Measurements from ENCODE around the gene RPL26.
"Not testable (repeated sequence)": the region's sequence is repeated elsewhere in the genome, so short reads cannot be mapped to it uniquely, and the experiment has no call there.

The RPL26 gene

DNA sequence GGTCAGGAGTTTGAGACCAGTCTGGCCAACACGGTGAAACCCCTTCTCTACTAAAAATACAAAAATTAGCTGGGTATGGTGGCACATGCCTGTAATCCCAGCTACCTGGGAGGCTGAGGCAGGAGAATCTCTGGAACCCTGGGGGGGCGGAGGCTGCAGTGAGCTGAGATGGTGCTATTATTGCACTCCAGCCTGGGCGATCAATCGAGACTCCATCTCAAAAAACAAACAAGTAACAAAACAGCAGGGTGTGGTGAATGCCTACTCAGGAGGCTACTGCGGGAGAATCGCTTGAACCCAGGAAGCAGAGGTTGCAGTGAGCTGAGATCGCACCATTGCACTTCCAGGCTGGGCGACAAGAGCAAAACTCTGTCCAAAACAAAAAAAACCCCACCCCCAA, 4.9 kb downstream of the RPL26 start:
- H3K4me2 ChIP-seq (ENCODE audit: low read length); H3K9ac ChIP-seq (ENCODE audit: low read depth, low read length); H3K4me3 ChIP-seq (ENCODE audit: low read length); H3K9me3 ChIP-seq (replicated peaks; ENCODE audit: low read length); H3K27me3 ChIP-seq (ENCODE audit: control insufficient read depth, insufficient read depth, low read length): not testable (repeated sequence)
- Histone ChIP-seq H3K4me1 (ENCODE audit: control insufficient read depth, insufficient read depth, low read length) (peaks cover 30% of the 10 kb centered on the region), H3K36me3 (ENCODE audit: insufficient read depth, low read length) (peaks cover 57% of the 10 kb centered on the region)

DNA sequence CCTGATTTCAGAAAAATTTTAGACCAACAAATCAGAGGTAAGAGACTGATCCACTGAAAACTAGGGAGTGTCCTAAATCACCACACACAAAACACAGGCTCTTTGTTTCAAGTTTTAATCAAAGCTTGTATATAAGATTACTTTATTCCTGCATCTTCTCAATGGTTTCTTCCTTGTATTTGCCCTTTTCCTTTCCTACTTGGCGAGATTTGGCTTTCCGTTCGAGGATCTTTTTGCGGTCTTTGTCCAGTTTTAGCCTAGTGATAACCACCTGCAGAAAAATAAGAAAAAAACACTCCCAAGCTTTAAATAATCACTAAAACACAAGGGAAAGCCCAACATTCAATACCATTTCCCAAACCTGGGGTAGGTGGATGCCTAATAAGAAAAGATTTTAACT, 5.6 kb downstream of the RPL26 start:
- no peak overlapping the region for H3K9ac ChIP-seq (ENCODE audit: low read depth, low read length)
- peaks cover 56% of the 10 kb centered on the region for H3K36me3 ChIP-seq (ENCODE audit: insufficient read depth, low read length)
- peaks cover 30% of the 10 kb centered on the region for H3K4me1 ChIP-seq (ENCODE audit: control insufficient read depth, insufficient read depth, low read length)

DNA sequence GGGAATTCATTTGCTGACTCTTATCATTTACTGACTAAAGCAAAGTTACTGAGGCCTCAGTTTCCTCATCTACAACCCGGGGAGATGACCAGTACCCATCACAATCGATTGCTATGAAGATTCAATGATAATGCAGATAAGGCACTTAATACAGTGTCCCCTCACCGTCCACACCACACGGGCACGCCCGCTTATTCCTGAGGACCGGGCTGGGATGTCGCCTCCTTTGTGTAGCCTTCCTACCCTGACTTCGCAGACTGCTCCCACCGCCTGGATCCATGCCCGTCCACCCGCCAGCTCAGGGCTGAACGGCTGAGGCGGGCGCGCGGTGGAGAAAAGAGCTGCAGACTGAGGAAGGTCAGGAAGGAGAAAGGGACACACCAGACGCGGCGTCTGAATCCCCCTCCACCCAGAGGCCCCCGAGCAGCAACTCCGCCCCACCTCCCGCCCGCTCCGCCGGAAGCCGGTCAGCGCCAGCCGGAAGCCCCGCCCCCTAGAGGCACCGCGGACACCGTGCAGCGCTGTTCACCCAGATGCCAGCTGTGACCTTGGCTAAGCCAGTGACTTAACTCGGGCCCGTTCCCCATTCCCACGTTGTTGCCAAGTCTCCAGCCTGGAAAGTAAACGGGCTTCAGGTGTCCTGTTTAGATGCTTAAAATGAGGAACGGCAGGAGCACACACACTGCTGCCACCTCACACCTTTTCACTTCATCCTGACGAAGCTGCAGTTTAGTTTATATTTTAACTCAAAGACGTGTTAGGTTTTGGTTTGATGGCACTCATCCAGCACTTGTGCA, 6.5 kb downstream of the RPL26 start, which contains the start of gene KRABD2:
KRABD2 (minus strand) TSS at position 434 of the 797 bp plus-strand sequence.
- Histone ChIP-seq H3K27me3 (ENCODE audit: control insufficient read depth, insufficient read depth, low read length) (no peaks in the 10 kb centered on the region), H3K36me3 (ENCODE audit: insufficient read depth, low read length) (peaks cover 47% of the 10 kb centered on the region), H3K9me3 (replicated peaks; ENCODE audit: low read length) (no peaks in the 10 kb centered on the region), H3K4me3 (ENCODE audit: low read length) (peak within 1 kb of the TSS; percentile 75), H3K9ac (ENCODE audit: low read depth, low read length) (peak within 1 kb of the TSS; percentile 81), H3K4me1 (ENCODE audit: control insufficient read depth, insufficient read depth, low read length) (peaks cover 26% of the 10 kb centered on the region), H3K4me2 (ENCODE audit: low read length) (peak within 1 kb of the TSS; percentile 91)

More for the DNA sequence above, 5.6 kb downstream of the RPL26 start:
- Histone ChIP-seq H3K27me3 (ENCODE audit: control insufficient read depth, insufficient read depth, low read length) (no peaks in the 10 kb centered on the region), H3K9me3 (replicated peaks; ENCODE audit: low read length) (no peaks in the 10 kb centered on the region), H3K4me2 (ENCODE audit: low read length) (no peak overlapping the region), H3K4me3 (ENCODE audit: low read length) (no peak overlapping the region)

GRCh38 chr17:8375738-8376259, 7.2 kb downstream of the RPL26 start:
- peaks cover 40% of the 10 kb centered on the region for H3K36me3 ChIP-seq (ENCODE audit: insufficient read depth, low read length)
- no peaks in the 10 kb centered on the region for H3K27me3 ChIP-seq (ENCODE audit: control insufficient read depth, insufficient read depth, low read length)
- peaks cover 19% of the 10 kb centered on the region for H3K4me1 ChIP-seq (ENCODE audit: control insufficient read depth, insufficient read depth, low read length)
- H3K4me3 ChIP-seq (ENCODE audit: low read length): peak overlapping the region; percentile 75
- H3K9ac ChIP-seq (ENCODE audit: low read depth, low read length): peak overlapping the region; percentile 81
- peak overlapping the region; percentile 91 for H3K4me2 ChIP-seq (ENCODE audit: low read length)
- no peaks in the 10 kb centered on the region for H3K9me3 ChIP-seq (replicated peaks; ENCODE audit: low read length)

DNA sequence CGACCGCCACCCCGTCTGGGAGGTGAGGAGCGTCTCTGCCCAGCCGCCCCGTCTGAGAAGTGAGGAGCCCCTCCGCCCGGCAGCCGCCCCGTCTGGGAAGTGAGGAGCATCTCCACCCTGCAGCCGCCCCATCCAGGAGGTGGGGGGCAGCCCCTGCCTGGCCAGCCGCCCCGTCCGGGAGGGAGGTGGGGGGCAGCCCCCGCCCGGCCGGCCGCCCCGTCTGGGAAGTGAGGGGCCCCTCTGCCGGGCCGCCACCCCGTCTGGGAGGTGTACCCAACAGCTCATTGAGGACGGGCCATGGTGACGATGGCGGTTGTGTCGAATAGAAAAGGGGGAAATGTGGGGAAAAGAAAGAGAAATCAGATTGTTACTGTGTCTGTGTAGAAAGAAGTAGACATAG, 9.1 kb downstream of the RPL26 start:
- H3K4me2 ChIP-seq (ENCODE audit: low read length); H3K9ac ChIP-seq (ENCODE audit: low read depth, low read length); H3K27me3 ChIP-seq (ENCODE audit: control insufficient read depth, insufficient read depth, low read length); H3K4me3 ChIP-seq (ENCODE audit: low read length); H3K9me3 ChIP-seq (replicated peaks; ENCODE audit: low read length): not testable (repeated sequence)
- peaks cover 13% of the 10 kb centered on the region for H3K4me1 ChIP-seq (ENCODE audit: control insufficient read depth, insufficient read depth, low read length)
- peaks cover 33% of the 10 kb centered on the region for H3K36me3 ChIP-seq (ENCODE audit: insufficient read depth, low read length)

- Histone ChIP-seq H3K4me2 (ENCODE audit: low read length) (no peak overlapping the region), H3K9me3 (replicated peaks; ENCODE audit: low read length) (no peaks in the 10 kb centered on the region), H3K27me3 (ENCODE audit: control insufficient read depth, insufficient read depth, low read length) (no peaks in the 10 kb centered on the region), H3K9ac (ENCODE audit: low read depth, low read length) (no peak overlapping the region), H3K36me3 (ENCODE audit: insufficient read depth, low read length) (peaks cover 20% of the 10 kb centered on the region), H3K4me3 (ENCODE audit: low read length) (no peak overlapping the region), H3K4me1 (ENCODE audit: control insufficient read depth, insufficient read depth, low read length) (peaks cover 13% of the 10 kb centered on the region)
These were observed 10.6 kb downstream of the RPL26 start for GRCh38 chr17:8372422-8372821.

- H3K4me1 ChIP-seq (ENCODE audit: control insufficient read depth, insufficient read depth, low read length): peaks cover 10% of the 10 kb centered on the region
- H3K36me3 ChIP-seq (ENCODE audit: insufficient read depth, low read length): peaks cover 13% of the 10 kb centered on the region
- H3K9me3 ChIP-seq (replicated peaks; ENCODE audit: low read length): no peaks in the 10 kb centered on the region
- no peak overlapping the region for H3K4me2 ChIP-seq (ENCODE audit: low read length)
- no peak overlapping the region for H3K4me3 ChIP-seq (ENCODE audit: low read length)
- no peaks in the 10 kb centered on the region for H3K27me3 ChIP-seq (ENCODE audit: control insufficient read depth, insufficient read depth, low read length)
- H3K9ac ChIP-seq (ENCODE audit: low read depth, low read length): no peak overlapping the region
These were observed 11.2 kb downstream of the RPL26 start for GRCh38 chr17:8371786-8372185.

DNA sequence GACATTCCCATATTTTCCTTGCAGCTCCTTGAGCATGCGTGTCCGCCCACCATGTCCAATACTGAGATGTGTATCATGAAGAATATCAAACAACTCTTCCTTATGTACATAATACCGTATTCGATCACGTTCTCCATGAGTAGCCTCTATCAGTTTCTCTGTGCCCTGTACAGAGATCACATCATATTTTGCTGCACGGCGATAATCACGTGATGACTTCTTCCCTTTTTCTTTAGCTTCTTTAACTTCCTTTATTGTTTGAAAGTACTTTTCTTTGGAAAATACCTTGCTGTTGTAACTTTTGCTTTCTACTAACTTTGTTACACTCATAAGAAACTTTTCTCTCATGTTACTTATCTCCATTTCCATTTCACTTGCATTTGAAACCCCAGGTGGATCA, 13.0 kb downstream of the RPL26 start:
- Histone ChIP-seq H3K9me3 (replicated peaks; ENCODE audit: low read length) (no peaks in the 10 kb centered on the region), H3K4me2 (ENCODE audit: low read length) (no peak overlapping the region), H3K9ac (ENCODE audit: low read depth, low read length) (no peak overlapping the region), H3K4me3 (ENCODE audit: low read length) (no peak overlapping the region), H3K36me3 (ENCODE audit: insufficient read depth, low read length) (peaks cover 13% of the 10 kb centered on the region), H3K27me3 (ENCODE audit: control insufficient read depth, insufficient read depth, low read length) (no peaks in the 10 kb centered on the region), H3K4me1 (ENCODE audit: control insufficient read depth, insufficient read depth, low read length) (peaks cover 18% of the 10 kb centered on the region)

- Histone ChIP-seq H3K4me1 (ENCODE audit: control insufficient read depth, insufficient read depth, low read length) (peaks cover 23% of the 10 kb centered on the region), H3K4me3 (ENCODE audit: low read length) (no peak overlapping the region), H3K36me3 (ENCODE audit: insufficient read depth, low read length) (peaks cover 13% of the 10 kb centered on the region)
These were observed 14.8 kb downstream of the RPL26 start for GRCh38 chr17:8368193-8368592.

GRCh38 chr17:8366231-8366630, 16.8 kb downstream of the RPL26 start:
- peaks cover 13% of the 10 kb centered on the region for H3K36me3 ChIP-seq (ENCODE audit: insufficient read depth, low read length)
- H3K27me3 ChIP-seq (ENCODE audit: control insufficient read depth, insufficient read depth, low read length): no peaks in the 10 kb centered on the region
- no peak overlapping the region for H3K4me2 ChIP-seq (ENCODE audit: low read length)
- H3K9ac ChIP-seq (ENCODE audit: low read depth, low read length): no peak overlapping the region
- H3K4me1 ChIP-seq (ENCODE audit: control insufficient read depth, insufficient read depth, low read length): peaks cover 34% of the 10 kb centered on the region
- no peaks in the 10 kb centered on the region for H3K9me3 ChIP-seq (replicated peaks; ENCODE audit: low read length)
- no peak overlapping the region for H3K4me3 ChIP-seq (ENCODE audit: low read length)

More at GRCh38 chr17:8368193-8368592, 14.8 kb downstream of the RPL26 start:
- H3K9ac ChIP-seq (ENCODE audit: low read depth, low read length): no peak overlapping the region
- H3K27me3 ChIP-seq (ENCODE audit: control insufficient read depth, insufficient read depth, low read length): no peaks in the 10 kb centered on the region
- H3K9me3 ChIP-seq (replicated peaks; ENCODE audit: low read length): no peaks in the 10 kb centered on the region
- no peak overlapping the region for H3K4me2 ChIP-seq (ENCODE audit: low read length)

GRCh38 chr17:8365143-8365542, 17.9 kb downstream of the RPL26 start:
- no peaks in the 10 kb centered on the region for H3K9me3 ChIP-seq (replicated peaks; ENCODE audit: low read length)
- H3K4me3 ChIP-seq (ENCODE audit: low read length): no peak overlapping the region
- H3K36me3 ChIP-seq (ENCODE audit: insufficient read depth, low read length): peaks cover 12% of the 10 kb centered on the region
- H3K9ac ChIP-seq (ENCODE audit: low read depth, low read length): no peak overlapping the region
- no peaks in the 10 kb centered on the region for H3K27me3 ChIP-seq (ENCODE audit: control insufficient read depth, insufficient read depth, low read length)
- no peak overlapping the region for H3K4me2 ChIP-seq (ENCODE audit: low read length)
- H3K4me1 ChIP-seq (ENCODE audit: control insufficient read depth, insufficient read depth, low read length): peaks cover 40% of the 10 kb centered on the region

All from skeletal muscle satellite cell (primary cell).